Stimulated activated CD8-positive, alpha-beta memory T cell treated with anti-CD3 and anti-CD28 coated beads, Interleukin-12 subunit alpha, Interleukin-12 subunit beta, amount 100 ng/mL, for 24 hours (primary cell): ENCODE measurements around the gene CNTNAP2.

Source experiments
- DNase-seq: peaks from one replicate; pipeline ENCODE4 v3.0.0-alpha.2; 2020; ENCODE audit errors: extremely low read depth

Gene CNTNAP2

GRCh38 chr7:147014286-147014955 is 897.8 kb downstream of the CNTNAP2 start:
- no peak for DNase-seq

- no peak for DNase-seq
Measured at GRCh38 chr7:147015999-147016398, 899.4 kb downstream of the CNTNAP2 start.

- DNase-seq: no peak
Measured at GRCh38 chr7:147022056-147022455, 905.5 kb downstream of the CNTNAP2 start.

- no peak for DNase-seq
Measured at GRCh38 chr7:147023440-147023839, 906.8 kb downstream of the CNTNAP2 start.

GRCh38 chr7:147029953-147030352 is 913.4 kb downstream of the CNTNAP2 start:
- DNase-seq: no peak

GRCh38 chr7:147033641-147034040 is 917.0 kb downstream of the CNTNAP2 start:
- DNase-seq: no peak

- no peak for DNase-seq
Measured at GRCh38 chr7:147041438-147041837, 924.8 kb downstream of the CNTNAP2 start.

GRCh38 chr7:147044941-147045340 is 928.3 kb downstream of the CNTNAP2 start:
- no peak for DNase-seq

- no peak for DNase-seq
Measured at GRCh38 chr7:147047696-147048095, 931.1 kb downstream of the CNTNAP2 start.

- DNase-seq: no peak
Measured at GRCh38 chr7:147048864-147049263, 932.3 kb downstream of the CNTNAP2 start.

GRCh38 chr7:147052818-147053217 is 936.2 kb downstream of the CNTNAP2 start:
- no peak for DNase-seq

GRCh38 chr7:147053746-147054145 is 937.1 kb downstream of the CNTNAP2 start:
- DNase-seq: no peak

- DNase-seq: no peak
Measured at GRCh38 chr7:147060070-147060469, 943.5 kb downstream of the CNTNAP2 start.

GRCh38 chr7:147062897-147063296 is 946.3 kb downstream of the CNTNAP2 start:
- DNase-seq: no peak

- no peak for DNase-seq
Measured at GRCh38 chr7:147068842-147069241, 952.2 kb downstream of the CNTNAP2 start.

GRCh38 chr7:147069771-147070170 is 953.2 kb downstream of the CNTNAP2 start:
- DNase-seq: no peak

- DNase-seq: no peak
Measured at GRCh38 chr7:147070886-147071285, 954.3 kb downstream of the CNTNAP2 start.

- DNase-seq: no peak
Measured at GRCh38 chr7:147071536-147071935, 954.9 kb downstream of the CNTNAP2 start.

- DNase-seq: no peak
Measured at GRCh38 chr7:147078312-147078711, 961.7 kb downstream of the CNTNAP2 start.

GRCh38 chr7:147079083-147079482 is 962.5 kb downstream of the CNTNAP2 start:
- no peak for DNase-seq

GRCh38 chr7:147079921-147080420 is 963.4 kb downstream of the CNTNAP2 start:
- DNase-seq: no peak

GRCh38 chr7:147081117-147081516 is 964.5 kb downstream of the CNTNAP2 start:
- DNase-seq: no peak

- no peak for DNase-seq
Measured at GRCh38 chr7:147089051-147089461, 972.5 kb downstream of the CNTNAP2 start.

GRCh38 chr7:147089608-147090007 is 973.0 kb downstream of the CNTNAP2 start:
- no peak for DNase-seq
